ENCODE data around the gene INTS15. TPM values are rescaled to one million over a fixed set of nuclear protein-coding genes. Genes with fewer than 3 reads are reported as not detected.

INTS15 gene
- total RNA-seq, 1 experiment from 2014 or later: 46.8 TPM

- Histone ChIP-seq H3K27ac (ENCODE audit: low read length) (no peak overlapping the region), H3K9me3 (ENCODE audit: control insufficient read depth, insufficient read depth, low read depth, low read length) (no peaks in the 10 kb centered on the region; the same call in 1 of the 2 replicates), H3K27me3 (ENCODE audit: control insufficient read depth, insufficient read depth, low read length) (no peaks in the 10 kb centered on the region), H3K4me3 (ENCODE audit: low read depth in 2 of 2, low read length in 2 of 2) (no peak overlapping the region), H3K36me3 (ENCODE audit: control insufficient read depth, insufficient read depth, low read length) (peaks cover 4% of the 10 kb centered on the region; the same call in 1 of the 2 replicates), H3K4me1 (ENCODE audit: control insufficient read depth, insufficient read depth, low read length) (no peaks in the 10 kb centered on the region)
- TF ChIP-seq REST (IDR thresholded peaks at IDR 0.05; ENCODE audit: insufficient read depth in 1 of 2, low read depth in 2 of 2, low read length in 1 of 2): no peak
- no peak for TF ChIP-seq SIN3A (IDR thresholded peaks at IDR 0.05; ENCODE audit: borderline replicate concordance, insufficient read depth, low read depth, low read length)
- TF ChIP-seq CTCF (IDR thresholded peaks at IDR 0.05): no peak
- TF ChIP-seq TCF7L2 (IDR thresholded peaks at IDR 0.05; ENCODE audit: low read depth, low read length): no peak
- no peak for TF ChIP-seq POLR2AphosphoS5 (IDR thresholded peaks at IDR 0.05; ENCODE audit: low read depth, low read length)
- in situ Hi-C loops (cut with HindIII; ENCODE audit: low pct_unique_long_range_greater_than_20kb, low sequenced_read_pairs) (no loop called here), intact Hi-C loops (cut with micrococcal nuclease; ENCODE audit: unreplicated experiment) (no loop called here)
- ChIA-PET CTCF (no interaction called here), POLR2A (no interaction called here)
- ATAC-seq: no peak
- BruUV-seq (replicated peaks): no TSS peak
- DNase-seq (ENCODE audit: low read depth, low spot score): no peak
These were observed 54.9 kb downstream of the INTS15 start for GRCh38 chr7:6644728-6645127.

GRCh38 chr7:6646465-6646864, 56.6 kb downstream of the INTS15 start:
- Histone ChIP-seq H3K36me3 (ENCODE audit: control insufficient read depth, insufficient read depth, low read length) (no peaks in the 10 kb centered on the region; the same call in 1 of the 2 replicates), H3K4me3 (ENCODE audit: low read depth in 2 of 2, low read length in 2 of 2) (no peak overlapping the region), H3K4me1 (ENCODE audit: control insufficient read depth, insufficient read depth, low read length) (no peaks in the 10 kb centered on the region), H3K9me3 (ENCODE audit: control insufficient read depth, insufficient read depth, low read depth, low read length) (no peaks in the 10 kb centered on the region; the same call in 1 of the 2 replicates), H3K27me3 (ENCODE audit: control insufficient read depth, insufficient read depth, low read length) (no peaks in the 10 kb centered on the region), H3K27ac (ENCODE audit: low read length) (no peak overlapping the region)
- ChIA-PET CTCF (no interaction called here), POLR2A (no interaction called here)
- TF ChIP-seq TCF7L2 (IDR thresholded peaks at IDR 0.05; ENCODE audit: low read depth, low read length): no peak
- TF ChIP-seq SIN3A (IDR thresholded peaks at IDR 0.05; ENCODE audit: borderline replicate concordance, insufficient read depth, low read depth, low read length): no peak
- no peak for TF ChIP-seq POLR2AphosphoS5 (IDR thresholded peaks at IDR 0.05; ENCODE audit: low read depth, low read length)
- TF ChIP-seq REST (IDR thresholded peaks at IDR 0.05; ENCODE audit: insufficient read depth in 1 of 2, low read depth in 2 of 2, low read length in 1 of 2): no peak
- TF ChIP-seq CTCF (IDR thresholded peaks at IDR 0.05): no peak
- no TSS peak for BruUV-seq (replicated peaks)
- no peak for ATAC-seq
- intact Hi-C loops (cut with micrococcal nuclease; ENCODE audit: unreplicated experiment) (no loop called here), in situ Hi-C loops (cut with HindIII; ENCODE audit: low pct_unique_long_range_greater_than_20kb, low sequenced_read_pairs) (no loop called here)
- no peak for DNase-seq (ENCODE audit: low read depth, low spot score)
